MM.1S (cell line): ENCODE measurements around the gene HOXB7.

Source experiments
- DNase-seq: peaks from one replicate; pipeline ENCODE4 v3.0.0-alpha.2; 2015
- H2AFZ ChIP-seq: fragments of 300-600 bp; sonication (generic); 2 replicates; pipeline ENCODE4 v1.6.0; 2016; ENCODE audit warnings: antibody characterized with exemption, low read length
- H3F3A ChIP-seq: fragments of 300-600 bp; sonication (generic); 2 replicates; pipeline ENCODE4 v1.6.1; 2016; ENCODE audit warnings: mild to moderate bottlenecking, antibody characterized with exemption, low read length, moderate library complexity, mixed read lengths; ENCODE audit not compliant: insufficient read depth
- H3K27ac ChIP-seq: fragments of 300-600 bp; sonication (generic); 2 replicates; pipeline ENCODE4 v1.5.1; 2016; ENCODE audit warnings: mild to moderate bottlenecking, low read length
- H3K27me3 ChIP-seq: fragments of 300-600 bp; sonication (generic); replicated peaks from 2 replicates; pipeline ENCODE4 v1.6.0; 2016; ENCODE audit warnings: low read length; ENCODE audit not compliant: insufficient read depth
- H3K36me3 ChIP-seq: fragments of 300-600 bp; sonication (generic); replicated peaks from 2 replicates; pipeline ENCODE4 v1.6.1; 2016; ENCODE audit warnings: mild to moderate bottlenecking, low read length, mixed read lengths; ENCODE audit not compliant: insufficient read depth
- H3K4me1 ChIP-seq: fragments of 300-600 bp; sonication (generic); 2 replicates; pipeline ENCODE4 v1.6.1; 2016; ENCODE audit warnings: low read length, mixed read lengths
- H3K4me2 ChIP-seq: fragments of 300-600 bp; sonication (generic); 2 replicates; pipeline ENCODE4 v1.6.0; 2016; ENCODE audit warnings: low read depth, low read length
- H3K4me3 ChIP-seq: fragments of 300-600 bp; sonication (generic); 2 replicates; pipeline ENCODE4 v1.5.1; 2016; ENCODE audit warnings: low read length, mixed read lengths
- H3K79me2 ChIP-seq: fragments of 300-600 bp; sonication (generic); 2 replicates; pipeline ENCODE4 v1.6.1; 2016; ENCODE audit warnings: mixed run types, low read length, mixed read lengths
- H3K9ac ChIP-seq: fragments of 300-600 bp; sonication (generic); 2 replicates; pipeline ENCODE4 v1.6.1; 2016; ENCODE audit warnings: low read length, mixed read lengths
- H3K9me2 ChIP-seq: fragments of 300-600 bp; sonication (generic); replicated peaks from 2 replicates; pipeline ENCODE4 v1.6.1; 2016; ENCODE audit warnings: mild to moderate bottlenecking, low read length, mixed read lengths; ENCODE audit not compliant: insufficient read depth
- H3K9me3 ChIP-seq: fragments of 300-600 bp; sonication (generic); replicated peaks from 2 replicates; pipeline ENCODE4 v1.6.1; 2016; ENCODE audit warnings: mild to moderate bottlenecking, low read length, mixed read lengths; ENCODE audit not compliant: insufficient read depth
- H4K20me1 ChIP-seq: fragments of 300-600 bp; sonication (generic); 2 replicates; pipeline ENCODE4 v1.6.1; 2016; ENCODE audit warnings: mild to moderate bottlenecking, low read length, moderate library complexity, mixed read lengths; ENCODE audit not compliant: insufficient read depth
- EZH2 ChIP-seq: fragments of 300-600 bp; sonication (generic); optimal IDR thresholded peaks from 2 replicates; pipeline ENCODE3; 2017; ENCODE audit warnings: low read depth, mild to moderate bottlenecking, antibody characterized with exemption, low read length, mixed read lengths
- EZH2phosphoT487 ChIP-seq: fragments of 300-600 bp; sonication (generic); IDR thresholded peaks from 2 replicates; pipeline ENCODE4 v1.6.1; 2018; ENCODE audit warnings: antibody characterized with exemption, low read length
- TF ChIP-seq, protein P1 (sequence below): fragments of 300-600 bp; sonication (generic); IDR thresholded peaks from 2 replicates; pipeline ENCODE4 v1.5.1; 2016; ENCODE audit warnings: antibody characterized with exemption, low read length, mixed read lengths

Gene HOXB7

DNA sequence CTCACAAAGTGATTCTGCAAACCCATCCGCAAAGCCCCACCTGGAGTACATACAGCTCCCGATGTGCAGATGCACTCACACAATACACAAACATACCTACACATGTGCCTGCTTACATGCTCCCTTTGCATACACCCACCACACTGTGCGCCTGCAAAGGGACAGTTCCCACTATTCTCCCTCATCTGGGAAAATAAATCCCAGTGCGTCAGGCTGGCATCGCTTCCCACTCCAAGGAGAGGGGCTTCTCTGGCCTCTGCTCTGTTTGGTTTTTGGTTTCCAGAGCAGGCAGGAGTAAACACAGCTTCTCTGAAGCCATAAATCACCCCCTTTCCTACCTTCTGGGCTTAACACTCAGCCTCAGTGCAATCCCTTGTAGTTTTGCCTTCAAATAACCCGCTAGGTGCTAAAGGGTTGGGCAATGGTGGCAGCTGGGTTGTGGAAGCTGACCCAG is 47.4 kb downstream of the HOXB7 start:
- TF ChIP-seq EZH2phosphoT487 (no peak), EZH2 (no peak)
- TF ChIP-seq, protein P1, sequence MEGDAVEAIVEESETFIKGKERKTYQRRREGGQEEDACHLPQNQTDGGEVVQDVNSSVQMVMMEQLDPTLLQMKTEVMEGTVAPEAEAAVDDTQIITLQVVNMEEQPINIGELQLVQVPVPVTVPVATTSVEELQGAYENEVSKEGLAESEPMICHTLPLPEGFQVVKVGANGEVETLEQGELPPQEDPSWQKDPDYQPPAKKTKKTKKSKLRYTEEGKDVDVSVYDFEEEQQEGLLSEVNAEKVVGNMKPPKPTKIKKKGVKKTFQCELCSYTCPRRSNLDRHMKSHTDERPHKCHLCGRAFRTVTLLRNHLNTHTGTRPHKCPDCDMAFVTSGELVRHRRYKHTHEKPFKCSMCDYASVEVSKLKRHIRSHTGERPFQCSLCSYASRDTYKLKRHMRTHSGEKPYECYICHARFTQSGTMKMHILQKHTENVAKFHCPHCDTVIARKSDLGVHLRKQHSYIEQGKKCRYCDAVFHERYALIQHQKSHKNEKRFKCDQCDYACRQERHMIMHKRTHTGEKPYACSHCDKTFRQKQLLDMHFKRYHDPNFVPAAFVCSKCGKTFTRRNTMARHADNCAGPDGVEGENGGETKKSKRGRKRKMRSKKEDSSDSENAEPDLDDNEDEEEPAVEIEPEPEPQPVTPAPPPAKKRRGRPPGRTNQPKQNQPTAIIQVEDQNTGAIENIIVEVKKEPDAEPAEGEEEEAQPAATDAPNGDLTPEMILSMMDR, result no peak
- Histone ChIP-seq H3F3A (no peaks in the 10 kb centered on the region), H2AFZ (no peak overlapping the region), H3K9ac (no peak overlapping the region), H3K9me3 (no peaks in the 10 kb centered on the region), H3K4me2 (no peak overlapping the region), H3K36me3 (no peaks in the 10 kb centered on the region), H3K27ac (no peak overlapping the region), H3K9me2 (no peaks in the 10 kb centered on the region), H3K4me3 (no peak overlapping the region), H3K4me1 (no peaks in the 10 kb centered on the region), H4K20me1 (no peaks in the 10 kb centered on the region), H3K27me3 (no peaks in the 10 kb centered on the region), H3K79me2 (0 out of 2 replicates have a peak, but pooled peaks cover under 1% of the 10 kb centered on the region)
- DNase-seq, result no peak

DNA sequence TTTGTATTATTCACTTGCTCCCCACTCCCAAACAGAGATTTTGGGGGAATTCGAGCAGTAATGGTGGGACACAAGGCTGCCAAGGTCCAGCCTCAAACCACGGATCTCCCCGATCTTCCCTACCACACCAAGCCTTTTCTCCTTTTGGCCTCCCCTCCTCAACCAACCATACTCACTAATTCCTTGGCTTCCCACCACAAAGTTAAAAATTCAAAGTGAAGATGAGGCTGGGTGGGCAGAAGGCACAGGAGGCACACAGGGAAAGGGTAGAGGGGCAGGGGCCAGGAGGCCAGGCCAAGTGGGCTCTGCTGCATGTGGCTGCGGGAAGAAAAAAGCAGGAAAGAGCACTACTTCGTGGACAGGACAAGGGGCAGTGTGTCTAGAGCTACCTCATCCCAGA is 47.9 kb downstream of the HOXB7 start:
- H3K9me3 ChIP-seq, result no peaks in the 10 kb centered on the region
- H3K4me3 ChIP-seq, result no peak overlapping the region
- H3K79me2 ChIP-seq, result no peaks in the 10 kb centered on the region
- TF ChIP-seq EZH2 (no peak), EZH2phosphoT487 (no peak)
- TF ChIP-seq, protein P1, result no peak
- no peaks in the 10 kb centered on the region for H4K20me1 ChIP-seq
- H3K27ac ChIP-seq, result no peak overlapping the region
- no peaks in the 10 kb centered on the region for H3K36me3 ChIP-seq
- no peak for DNase-seq
- no peaks in the 10 kb centered on the region for H3F3A ChIP-seq
- no peaks in the 10 kb centered on the region for H3K4me1 ChIP-seq
- no peaks in the 10 kb centered on the region for H3K9me2 ChIP-seq
- no peak overlapping the region for H3K4me2 ChIP-seq
- H2AFZ ChIP-seq, result no peak overlapping the region
- H3K27me3 ChIP-seq, result no peaks in the 10 kb centered on the region
- no peak overlapping the region for H3K9ac ChIP-seq

DNA sequence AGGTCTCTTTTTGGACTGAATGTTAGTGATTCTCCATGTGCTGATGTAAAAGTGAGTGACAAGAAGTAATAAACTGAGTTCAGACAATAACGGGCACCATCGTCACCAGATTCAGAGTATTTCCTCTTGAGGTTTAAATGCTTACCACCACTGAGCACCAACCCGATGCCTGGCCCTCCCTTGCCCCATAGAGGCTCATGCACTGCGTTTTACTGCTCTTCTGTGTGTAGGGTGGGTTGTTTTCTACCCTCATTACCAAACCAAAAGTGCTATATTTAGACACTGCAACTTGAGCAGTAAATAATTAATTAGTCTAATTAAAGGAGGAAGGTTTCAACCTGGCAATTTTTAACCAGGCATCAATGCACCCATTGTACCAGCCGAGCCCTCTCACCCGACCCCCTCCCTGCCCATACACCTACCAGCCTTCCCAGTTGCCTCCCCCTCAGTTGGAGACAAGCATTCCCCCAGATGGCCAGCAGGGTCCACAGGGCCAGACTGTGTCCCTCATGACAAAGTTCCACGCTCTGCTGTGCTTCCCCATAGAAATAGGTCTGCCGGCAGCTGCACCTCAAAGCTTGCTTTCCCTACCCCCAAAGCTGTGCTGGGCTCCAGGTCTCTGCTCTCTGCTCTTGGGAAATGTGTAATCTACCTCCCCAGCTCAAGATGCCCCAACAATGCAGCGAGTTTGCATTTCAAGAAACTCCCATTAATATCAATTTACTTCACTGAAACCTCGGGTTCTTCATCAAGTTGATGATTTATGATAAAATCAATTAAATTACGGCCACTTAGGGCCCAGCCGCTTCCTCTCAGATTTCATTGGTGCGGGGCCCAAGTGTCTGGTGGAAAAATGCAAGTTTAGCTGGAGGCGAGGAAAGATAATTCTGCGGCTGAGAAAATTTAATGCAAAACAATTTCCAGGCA is 48.7 kb downstream of the HOXB7 start:
- no peaks in the 10 kb centered on the region for H3K27me3 ChIP-seq
- no peaks in the 10 kb centered on the region for H3K9me2 ChIP-seq
- TF ChIP-seq, protein P1, result 0 out of 2 replicates have a peak, but pooled peaks have one; percentile 11
- TF ChIP-seq EZH2, result no peak
- H3K36me3 ChIP-seq, result no peaks in the 10 kb centered on the region
- no peaks in the 10 kb centered on the region for H4K20me1 ChIP-seq
- DNase-seq, result no peak
- no peaks in the 10 kb centered on the region for H3K4me1 ChIP-seq
- no peak overlapping the region for H3K4me3 ChIP-seq
- H2AFZ ChIP-seq, result no peak overlapping the region
- H3K27ac ChIP-seq, result no peak overlapping the region
- no peaks in the 10 kb centered on the region for H3K9me3 ChIP-seq
- no peak overlapping the region for H3K9ac ChIP-seq
- H3K4me2 ChIP-seq, result no peak overlapping the region
- H3F3A ChIP-seq, result no peaks in the 10 kb centered on the region
- H3K79me2 ChIP-seq, result no peaks in the 10 kb centered on the region
